Lower leg skin (tissue), 3 donors: ENCODE results near the gene CCDC149.

ENCODE experiments used
- POLR2A ChIP-seq, 2 donors: fragments of 450-650 bp; IDR thresholded peaks; one replicate each; pipeline ENCODE4 v1.6.1; 2016 to 2017; ENCODE audit warnings: antibody characterized with exemption in 2 of 2, mild to moderate bottlenecking in 1 of 2, moderate library complexity in 1 of 2
- TF ChIP-seq, protein P1 (sequence below), 3 donors: fragments of 450-650 bp; IDR thresholded peaks; one replicate each; pipeline ENCODE4 v1.5.1; 2016; ENCODE audit warnings: antibody characterized with exemption in 3 of 3, mild to moderate bottlenecking in 3 of 3, moderate library complexity in 2 of 3

DNA sequence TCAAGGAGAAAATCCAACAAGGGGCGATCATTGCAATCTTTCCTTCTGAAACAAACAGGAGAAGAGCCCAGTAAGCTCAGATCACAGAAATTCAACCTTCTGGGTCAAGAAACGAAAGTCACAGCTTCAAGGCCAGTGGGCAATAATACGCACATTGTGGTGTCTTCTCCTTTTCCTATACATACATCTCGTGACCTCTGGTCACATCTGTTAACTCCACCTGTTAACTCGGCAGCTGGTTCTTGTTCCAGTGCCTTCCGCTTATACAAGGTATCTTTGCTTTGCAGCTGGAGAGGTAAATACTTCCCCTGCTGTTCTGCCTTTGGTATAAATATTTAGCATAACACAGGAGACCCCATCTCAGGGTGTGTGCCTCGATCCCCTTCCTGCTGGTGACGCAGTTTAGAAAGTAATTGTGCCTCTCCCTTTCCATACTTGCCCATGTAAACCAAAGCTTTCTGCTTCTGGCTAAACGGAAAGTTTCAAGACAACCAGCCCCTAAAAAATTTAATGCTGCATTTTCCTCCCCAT, 45.0 kb downstream of the CCDC149 start:
- TF ChIP-seq, protein P1, sequence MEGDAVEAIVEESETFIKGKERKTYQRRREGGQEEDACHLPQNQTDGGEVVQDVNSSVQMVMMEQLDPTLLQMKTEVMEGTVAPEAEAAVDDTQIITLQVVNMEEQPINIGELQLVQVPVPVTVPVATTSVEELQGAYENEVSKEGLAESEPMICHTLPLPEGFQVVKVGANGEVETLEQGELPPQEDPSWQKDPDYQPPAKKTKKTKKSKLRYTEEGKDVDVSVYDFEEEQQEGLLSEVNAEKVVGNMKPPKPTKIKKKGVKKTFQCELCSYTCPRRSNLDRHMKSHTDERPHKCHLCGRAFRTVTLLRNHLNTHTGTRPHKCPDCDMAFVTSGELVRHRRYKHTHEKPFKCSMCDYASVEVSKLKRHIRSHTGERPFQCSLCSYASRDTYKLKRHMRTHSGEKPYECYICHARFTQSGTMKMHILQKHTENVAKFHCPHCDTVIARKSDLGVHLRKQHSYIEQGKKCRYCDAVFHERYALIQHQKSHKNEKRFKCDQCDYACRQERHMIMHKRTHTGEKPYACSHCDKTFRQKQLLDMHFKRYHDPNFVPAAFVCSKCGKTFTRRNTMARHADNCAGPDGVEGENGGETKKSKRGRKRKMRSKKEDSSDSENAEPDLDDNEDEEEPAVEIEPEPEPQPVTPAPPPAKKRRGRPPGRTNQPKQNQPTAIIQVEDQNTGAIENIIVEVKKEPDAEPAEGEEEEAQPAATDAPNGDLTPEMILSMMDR (IDR thresholded peaks at IDR 0.05): no peak
- TF ChIP-seq POLR2A (IDR thresholded peaks at IDR 0.05): no peak
